ENCODE data around the gene IGFALS.

- TF ChIP-seq, protein P1, sequence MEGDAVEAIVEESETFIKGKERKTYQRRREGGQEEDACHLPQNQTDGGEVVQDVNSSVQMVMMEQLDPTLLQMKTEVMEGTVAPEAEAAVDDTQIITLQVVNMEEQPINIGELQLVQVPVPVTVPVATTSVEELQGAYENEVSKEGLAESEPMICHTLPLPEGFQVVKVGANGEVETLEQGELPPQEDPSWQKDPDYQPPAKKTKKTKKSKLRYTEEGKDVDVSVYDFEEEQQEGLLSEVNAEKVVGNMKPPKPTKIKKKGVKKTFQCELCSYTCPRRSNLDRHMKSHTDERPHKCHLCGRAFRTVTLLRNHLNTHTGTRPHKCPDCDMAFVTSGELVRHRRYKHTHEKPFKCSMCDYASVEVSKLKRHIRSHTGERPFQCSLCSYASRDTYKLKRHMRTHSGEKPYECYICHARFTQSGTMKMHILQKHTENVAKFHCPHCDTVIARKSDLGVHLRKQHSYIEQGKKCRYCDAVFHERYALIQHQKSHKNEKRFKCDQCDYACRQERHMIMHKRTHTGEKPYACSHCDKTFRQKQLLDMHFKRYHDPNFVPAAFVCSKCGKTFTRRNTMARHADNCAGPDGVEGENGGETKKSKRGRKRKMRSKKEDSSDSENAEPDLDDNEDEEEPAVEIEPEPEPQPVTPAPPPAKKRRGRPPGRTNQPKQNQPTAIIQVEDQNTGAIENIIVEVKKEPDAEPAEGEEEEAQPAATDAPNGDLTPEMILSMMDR (IDR thresholded peaks at IDR 0.05): no peak
- no peak for TF ChIP-seq POLR2AphosphoS5 (IDR thresholded peaks at IDR 0.05)
- no peak for TF ChIP-seq POLR2A (IDR thresholded peaks at IDR 0.05)
Measured at GRCh38 chr16:1831186-1832075, 37.9 kb upstream of the IGFALS start.

All from prostate gland (tissue), 2 donors.